A673 (cell line): ENCODE data around the gene RHOBTB3.

Experiments used
- CTCF ChIP-seq: fragments of 300-800, 200-600 bp; sonication (generic); conservative IDR thresholded peaks from 2 replicates; pipeline ENCODE4 v1.5.1; 2017; ENCODE audit warnings: low read depth, mild to moderate bottlenecking, antibody characterized with exemption, low read length, moderate library complexity, mixed read lengths
- EZH2 ChIP-seq: fragments of 200-600 bp; sonication (generic); IDR thresholded peaks from 2 replicates; pipeline ENCODE4 v1.6.1; 2017; ENCODE audit warnings: borderline replicate concordance, low read depth, mild to moderate bottlenecking, mixed read lengths, antibody characterized with exemption, low read length; ENCODE audit not compliant: poor library complexity, severe bottlenecking

GRCh38 chr5:95794070-95794516, 63.0 kb downstream of the RHOBTB3 start:
- TF ChIP-seq CTCF (no peak), EZH2 (no peak)
